Fibroblast of lung (primary cell): ENCODE measurements around the gene TANGO2. TPM values are rescaled to one million over a fixed set of nuclear protein-coding genes. Genes with fewer than 3 reads are reported as not detected.

Experiments used
- DNase-seq, 2 donors: peaks; one replicate each; pipeline versions ENCODE4 v3.0.0 to v3.0.0-alpha.2; 2010; ENCODE audit warnings: low read depth in 2 of 2
- H2AFZ ChIP-seq: 2 replicates; pipeline ENCODE4 v1.5.1; 2012; ENCODE audit warnings: low read length, control low read depth, inconsistent platforms
- H3K27ac ChIP-seq: 2 replicates; pipeline ENCODE4 v1.5.1; 2011; ENCODE audit warnings: low read length, control low read depth; ENCODE audit not compliant: insufficient read depth
- H3K27me3 ChIP-seq: 2 replicates; pipeline ENCODE4 v1.5.1; 2011; ENCODE audit warnings: mild to moderate bottlenecking, low read length; ENCODE audit not compliant: control insufficient read depth, insufficient read depth
- H3K36me3 ChIP-seq: 2 replicates; pipeline ENCODE4 v1.5.1; 2011; ENCODE audit warnings: low read length; ENCODE audit not compliant: control insufficient read depth, insufficient read depth
- H3K4me1 ChIP-seq: 2 replicates; pipeline ENCODE4 v1.5.1; 2011; ENCODE audit warnings: low read length; ENCODE audit not compliant: control insufficient read depth, insufficient read depth; ENCODE audit errors: extremely low read depth
- H3K4me2 ChIP-seq: 2 replicates; pipeline ENCODE4 v1.5.1; 2011; ENCODE audit warnings: low read length, control low read depth; ENCODE audit not compliant: insufficient read depth; ENCODE audit errors: extremely low read depth
- H3K4me3 ChIP-seq, 4 experiments: fragments of 200-600 bp in 1 of 4; sonication (generic) in 1 of 4; replicated peaks in 1 of 4; 2 replicates each; pipeline ENCODE4 v1.5.1; 2011 to 2016; ENCODE audit warnings: low read length in 4 of 4, low read depth in 3 of 4, mild to moderate bottlenecking in 3 of 4, control low read depth in 2 of 4, inconsistent platforms in 1 of 4, mixed read lengths in 1 of 4; ENCODE audit not compliant: insufficient read depth in 1 of 4; ENCODE audit errors: control extremely low read depth in 1 of 4
- H3K79me2 ChIP-seq: 2 replicates; pipeline ENCODE4 v1.5.1; 2012; ENCODE audit warnings: mild to moderate bottlenecking, low read length, inconsistent platforms; ENCODE audit not compliant: control insufficient read depth, insufficient read depth
- H3K9ac ChIP-seq: 2 replicates; pipeline ENCODE4 v1.5.1; 2011; ENCODE audit warnings: mild to moderate bottlenecking, low read length, control low read depth; ENCODE audit not compliant: insufficient read depth
- H3K9me3 ChIP-seq: 2 replicates; pipeline ENCODE4 v1.5.1; 2012; ENCODE audit warnings: low read depth, low read length; ENCODE audit not compliant: control insufficient read depth, insufficient read depth
- H4K20me1 ChIP-seq: 2 replicates; pipeline ENCODE4 v1.5.1; 2011; ENCODE audit warnings: low read length; ENCODE audit not compliant: control insufficient read depth, insufficient read depth; ENCODE audit errors: extremely low read depth
- CTCF ChIP-seq, 2 donors: IDR thresholded peaks in 1 of 2; conservative IDR thresholded peaks in 1 of 2; 1 replicate in 1 of 2; 2 replicates in 1 of 2; pipeline ENCODE4 v1.5.1; 2011 to 2012; ENCODE audit warnings: low read length in 2 of 2, control low read depth in 1 of 2, inconsistent platforms in 1 of 2, low read depth in 1 of 2, mild to moderate bottlenecking in 1 of 2
- EZH2 ChIP-seq: IDR thresholded peaks from 2 replicates; pipeline ENCODE4 v1.5.1; 2012; ENCODE audit warnings: low read length, control low read depth, mild to moderate bottlenecking; ENCODE audit errors: missing control alignments
- polyA plus RNA-seq, 2 donors: library from polyadenylated mRNA; depleted of rRNA in 1 of 2; stranded (reverse) in 1 of 2; unstranded in 1 of 2; fragments of >200 nt; gene quantifications; 2 replicates each; pipeline ENCODE4 v1.2.1, GENCODE V29; 2011 to 2012; ENCODE audit warnings: missing spikeins in 1 of 2
- total RNA-seq: library from RNA; depleted of rRNA; stranded (reverse); fragments of >200 nt; gene quantifications from 2 replicates; pipeline ENCODE4 v1.2.1, GENCODE V29; 2014

The TANGO2 gene
- total and polyA plus RNA-seq, 2 donors (not counting 1 experiment from before 2014, with no cell fraction given): 28.3 to 52.8 TPM

- TF ChIP-seq EZH2 (no peak), CTCF (conservative IDR thresholded peaks at IDR 0.05 in 1 of 2, IDR thresholded peaks at IDR 0.05 in 1 of 2; ENCODE audit: low read depth in 1 of 2, low read length in 2 of 2) (no peak)
- H3K79me2 ChIP-seq: peaks cover 45% of the 10 kb centered on the region
- H3K36me3 ChIP-seq: peaks cover 4% of the 10 kb centered on the region
- H3K27ac ChIP-seq: peak within 1 kb of the TSS; percentile 80
- no peaks in the 10 kb centered on the region for H4K20me1 ChIP-seq
- H3K4me2 ChIP-seq: peak within 1 kb of the TSS; percentile 90
- H3K9me3 ChIP-seq: no peaks in the 10 kb centered on the region
- peak within 1 kb of the TSS; percentile 71 to 83 (median 80) for H3K4me3 ChIP-seq
- peak within 1 kb of the TSS; percentile 83 for H3K9ac ChIP-seq
- peak within 1 kb of the TSS; percentile 84 for H2AFZ ChIP-seq
- peak; percentile 92 to 94 for DNase-seq
- H3K4me1 ChIP-seq: peaks cover 6% of the 10 kb centered on the region
- no peaks in the 10 kb centered on the region for H3K27me3 ChIP-seq
Observed at GRCh38 chr22:20079745-20080444, 59.0 kb downstream of the TANGO2 start, which contains the start of gene DGCR8. Gene DGCR8 (plus strand): TSS chr22:20080241. CDS start chr22:20085964, 5,723 bp downstream.

GRCh38 chr22:20080445-20080775 lies 59.5 kb downstream of the TANGO2 start:
- peak overlapping the region; percentile 90 for H3K4me2 ChIP-seq
- H3K27me3 ChIP-seq: no peaks in the 10 kb centered on the region
- peak overlapping the region; percentile 71 to 83 (median 80) for H3K4me3 ChIP-seq
- peak; percentile 47 to 50 for DNase-seq
- peak overlapping the region; percentile 12 for H2AFZ ChIP-seq
- H3K9ac ChIP-seq: peak overlapping the region; percentile 83
- no peaks in the 10 kb centered on the region for H3K9me3 ChIP-seq
- peaks cover 4% of the 10 kb centered on the region for H3K36me3 ChIP-seq
- TF ChIP-seq CTCF (conservative IDR thresholded peaks at IDR 0.05 in 1 of 2, IDR thresholded peaks at IDR 0.05 in 1 of 2; ENCODE audit: low read depth in 1 of 2, low read length in 2 of 2) (no peak), EZH2 (no peak)
- no peaks in the 10 kb centered on the region for H4K20me1 ChIP-seq
- peaks cover 6% of the 10 kb centered on the region for H3K4me1 ChIP-seq
- peak overlapping the region; percentile 80 for H3K27ac ChIP-seq
- peaks cover 50% of the 10 kb centered on the region for H3K79me2 ChIP-seq

- no peak for TF ChIP-seq EZH2
- no peak for TF ChIP-seq CTCF (conservative IDR thresholded peaks at IDR 0.05 in 1 of 2, IDR thresholded peaks at IDR 0.05 in 1 of 2; ENCODE audit: low read depth in 1 of 2, low read length in 2 of 2)
- Histone ChIP-seq H2AFZ (peak overlapping the region; percentile 12), H3K4me1 (peaks cover 6% of the 10 kb centered on the region), H3K27ac (peak overlapping the region; percentile 80), H3K27me3 (no peaks in the 10 kb centered on the region), H3K9ac (peak overlapping the region; percentile 83), H3K4me2 (peak overlapping the region; percentile 90), H3K79me2 (peaks cover 56% of the 10 kb centered on the region), H3K4me3 (peak overlapping the region; percentile 71 to 83 (median 80)), H4K20me1 (no peaks in the 10 kb centered on the region), H3K36me3 (peaks cover 6% of the 10 kb centered on the region), H3K9me3 (no peaks in the 10 kb centered on the region)
- peak; percentile 57 to 74 for DNase-seq
Observed at GRCh38 chr22:20080776-20081654, 60.1 kb downstream of the TANGO2 start.
